ELR (cell line): ENCODE results near the gene CSNK1E.

Experiments used
- DNase-seq: peaks from one replicate; pipeline ENCODE4 v3.0.0-alpha.2; 2015; ENCODE audit warnings: low read depth

The CSNK1E gene

DNA sequence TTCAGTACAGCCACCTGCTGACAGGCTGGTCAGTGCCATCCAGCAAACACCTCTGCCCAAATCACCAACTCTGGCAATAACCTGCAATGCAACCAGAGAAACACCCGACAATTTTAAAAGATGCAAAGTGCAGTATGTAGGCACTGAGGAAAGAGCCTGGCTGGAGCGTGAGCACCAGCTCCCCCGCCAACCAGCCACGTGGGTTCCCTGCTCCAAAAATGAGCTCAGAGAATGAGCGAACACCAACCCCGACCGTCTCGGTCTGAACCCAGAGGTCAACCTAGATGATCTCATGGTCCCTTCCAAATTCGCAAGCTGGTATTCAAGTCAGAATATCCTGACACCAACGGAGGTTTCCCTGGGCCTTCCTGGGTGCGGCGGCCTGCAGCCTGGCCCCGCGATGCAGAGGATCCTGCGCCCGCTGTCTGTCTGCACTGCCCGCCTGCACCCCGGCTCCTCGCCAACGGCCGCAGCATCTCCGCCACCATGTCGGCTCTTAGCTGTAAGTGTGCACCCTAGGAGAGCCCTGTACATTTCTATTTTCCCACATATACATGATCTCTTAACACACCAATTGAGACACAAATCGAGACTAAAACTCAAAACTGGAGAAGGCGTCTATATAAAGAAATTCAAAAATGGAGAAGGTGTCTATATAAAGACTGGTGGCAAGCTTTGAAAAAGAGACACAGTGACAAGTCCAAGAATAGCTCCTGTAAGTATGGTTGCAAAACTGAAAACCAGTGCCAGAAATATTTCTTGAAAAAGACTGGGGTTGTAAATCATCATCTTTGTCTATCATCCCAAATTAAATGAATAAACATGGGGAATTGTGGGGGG lies 67.2 kb downstream of the CSNK1E start:
- DNase-seq, result no peak

DNA sequence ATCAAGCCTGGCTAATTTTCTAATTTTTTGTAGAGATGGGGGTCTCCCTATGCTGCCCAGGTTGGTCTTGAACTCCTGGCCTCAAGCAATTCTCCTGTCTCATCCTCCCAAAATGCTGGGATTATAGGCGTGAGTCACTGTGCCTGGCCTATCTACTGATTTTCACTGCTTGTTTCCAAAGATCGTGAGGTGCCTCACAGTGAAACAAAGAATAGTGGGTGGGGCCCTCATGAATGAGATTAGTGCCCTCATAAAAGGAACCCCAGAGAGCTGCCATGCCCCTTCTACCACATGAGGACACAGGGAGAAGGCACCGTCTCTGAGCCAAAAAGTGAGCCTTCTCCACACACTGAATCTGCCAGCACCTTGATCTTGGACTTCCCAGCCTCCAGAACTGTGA lies 67.9 kb downstream of the CSNK1E start:
- DNase-seq, result no peak

DNA sequence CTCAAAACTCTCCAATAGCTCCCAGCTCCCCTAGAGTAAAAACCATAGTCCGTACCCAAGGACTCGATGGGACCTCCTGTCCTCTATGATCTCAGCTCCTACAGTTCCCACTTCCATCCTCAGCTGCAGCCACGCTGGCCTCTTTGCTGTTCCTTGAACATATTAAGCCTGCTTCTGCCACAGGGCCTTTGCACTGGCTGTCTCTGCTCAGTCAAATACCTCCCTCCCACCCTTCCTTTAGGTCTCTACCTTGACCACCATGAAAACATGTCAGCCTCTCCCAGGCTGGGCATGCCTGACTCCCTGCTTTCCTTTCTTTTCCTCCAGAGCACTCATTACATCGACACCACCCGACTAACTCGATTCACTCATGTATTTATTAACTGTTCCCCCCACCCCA lies 69.0 kb downstream of the CSNK1E start:
- DNase-seq, result no peak

DNA sequence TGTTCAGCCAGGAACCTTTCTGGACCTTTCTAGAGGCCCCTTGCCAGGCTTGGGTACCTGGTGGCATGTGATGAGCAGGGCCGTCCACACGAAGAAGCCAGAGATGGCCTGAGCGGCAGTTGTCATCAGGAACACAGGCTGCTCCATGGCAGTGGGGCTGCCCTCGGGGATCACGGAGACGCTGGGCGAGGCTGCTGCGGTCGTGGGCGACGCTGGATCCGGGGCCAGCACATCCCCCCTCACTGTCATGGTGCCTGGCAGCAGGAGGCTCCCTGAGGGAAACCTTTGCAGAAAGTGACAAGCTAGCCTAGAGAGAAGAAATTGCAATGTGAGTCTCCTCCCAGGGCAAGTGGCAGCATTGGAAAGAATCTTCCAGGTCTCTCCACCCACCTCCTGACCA lies 69.5 kb downstream of the CSNK1E start:
- DNase-seq, result no peak

DNA sequence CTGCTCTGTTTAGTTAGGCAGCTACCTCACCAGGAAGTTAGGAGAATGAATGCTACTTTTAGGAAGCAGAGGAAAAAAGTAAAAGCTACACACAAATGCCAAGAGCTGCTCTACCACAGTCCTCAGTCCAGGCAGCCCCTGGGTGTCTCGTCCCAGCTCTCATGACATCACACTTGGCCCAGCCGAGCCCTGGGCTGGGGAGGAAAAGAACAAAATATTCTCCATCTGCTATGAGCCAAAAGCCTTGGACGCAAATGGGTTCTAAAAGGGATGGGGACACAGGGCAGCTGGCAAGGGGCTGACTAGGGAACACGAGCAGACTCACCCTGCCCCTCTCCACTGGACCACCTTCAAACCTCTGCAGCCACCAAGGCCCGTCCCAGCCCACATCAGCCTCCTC lies 70.5 kb downstream of the CSNK1E start:
- no peak for DNase-seq

DNA sequence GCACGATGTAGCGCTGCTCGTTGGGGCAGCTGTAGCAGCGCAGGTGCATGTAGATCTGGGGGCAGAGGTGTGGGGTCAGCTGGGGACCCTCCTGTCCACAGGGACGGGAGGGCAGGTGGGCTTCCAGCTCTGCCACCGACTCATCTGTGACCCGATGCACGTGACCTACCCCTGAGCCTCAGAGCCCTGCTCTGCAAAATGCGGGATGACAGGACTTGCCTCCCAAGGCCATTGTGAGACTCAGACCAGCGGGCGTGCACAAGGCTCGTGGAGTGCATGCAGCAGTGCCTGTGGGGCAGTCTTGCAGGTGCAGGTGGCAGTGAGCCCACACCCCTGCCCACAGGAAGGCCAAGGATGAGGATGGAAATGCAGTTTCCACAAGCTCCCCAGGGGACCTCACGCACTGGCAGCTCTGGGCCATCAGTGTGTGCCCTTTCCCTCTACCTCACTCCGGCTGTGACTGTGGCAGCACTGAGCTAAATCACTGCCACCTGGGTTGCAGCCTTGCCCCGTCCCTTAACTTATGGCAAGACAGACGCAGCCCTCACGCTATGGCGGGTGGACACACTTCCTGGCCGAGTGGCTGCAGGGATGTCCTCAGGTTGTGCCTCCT lies 71.1 kb downstream of the CSNK1E start:
- no peak for DNase-seq

DNA sequence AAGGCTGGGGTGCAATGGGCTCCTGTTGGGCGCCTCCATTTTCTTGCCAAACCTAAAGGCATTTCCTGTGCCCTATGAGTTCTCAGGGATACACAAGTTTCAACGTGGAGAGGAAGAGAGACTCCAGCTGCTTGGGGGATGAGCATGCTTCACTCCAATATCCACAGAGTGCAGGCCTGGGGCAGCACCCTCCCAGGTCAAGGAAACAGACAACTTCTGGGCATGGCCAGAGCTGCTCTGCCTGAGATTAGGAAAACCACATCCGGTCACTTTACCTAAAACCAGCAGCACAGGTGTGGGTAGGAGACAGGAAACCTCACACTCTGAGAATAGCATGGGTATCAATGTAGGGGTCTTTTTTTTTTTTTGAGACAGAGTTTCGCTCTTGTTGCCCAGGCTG lies 73.1 kb downstream of the CSNK1E start:
- DNase-seq, result no peak

DNA sequence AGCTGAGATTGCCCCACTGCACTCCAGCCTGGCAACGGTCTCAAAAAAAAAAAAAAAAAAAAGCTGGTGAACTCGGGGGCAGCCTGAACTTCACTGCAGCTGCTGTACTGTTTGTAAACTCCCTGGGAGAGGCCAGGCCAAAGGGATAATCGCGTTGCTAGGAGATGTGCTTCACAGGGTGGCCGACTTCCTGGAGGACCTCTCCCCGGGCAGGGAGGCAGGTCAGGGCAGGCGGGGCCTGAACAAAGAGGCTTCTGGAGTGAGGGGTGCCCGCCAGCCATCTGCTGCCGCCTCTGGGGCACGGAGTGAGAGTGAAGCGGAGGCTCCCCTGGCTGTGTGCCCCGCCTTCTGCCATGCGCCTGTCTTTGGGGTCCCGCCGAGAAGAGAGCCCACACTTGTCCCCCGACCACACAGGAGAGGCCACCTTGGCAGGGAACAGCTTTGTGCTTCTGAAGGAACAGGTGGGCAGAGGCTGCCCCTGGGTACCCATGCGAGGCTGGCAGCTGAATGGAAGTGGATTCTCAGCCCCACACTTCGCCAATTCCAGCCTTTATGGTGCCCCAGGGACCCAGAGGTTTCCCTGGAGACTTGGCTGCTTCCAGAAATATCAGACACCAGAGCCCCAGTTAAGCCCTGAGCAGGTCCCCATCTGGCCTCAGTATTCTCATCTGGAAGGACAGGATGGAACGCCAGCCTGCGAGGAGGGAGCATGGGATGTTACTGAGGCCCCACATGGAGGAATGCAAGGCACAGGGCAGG lies 74.0 kb downstream of the CSNK1E start:
- no peak for DNase-seq

DNA sequence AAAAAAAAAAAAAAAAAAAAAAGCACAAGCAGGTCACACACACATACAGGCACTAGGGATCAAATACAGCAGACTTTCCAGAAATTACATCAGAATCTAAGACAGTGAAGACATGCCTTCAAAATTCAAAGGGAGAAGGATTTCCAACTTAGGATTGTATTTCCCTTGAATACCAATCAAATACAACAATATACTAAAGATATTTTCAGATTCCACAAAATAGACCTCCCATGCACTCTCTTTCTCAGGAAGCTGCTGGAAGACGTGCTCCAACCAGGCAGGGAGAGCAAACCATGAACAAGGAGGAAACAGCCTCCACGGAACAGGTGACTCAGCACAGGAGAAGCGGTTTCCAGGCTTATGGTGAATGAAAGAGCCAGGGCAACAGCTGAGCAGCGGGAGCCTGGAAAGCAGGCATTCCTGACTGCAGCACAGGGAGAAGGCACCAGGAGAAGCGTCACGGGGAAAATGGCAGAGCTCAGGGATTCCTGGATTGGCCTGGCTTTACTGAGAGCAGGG lies 76.4 kb downstream of the CSNK1E start:
- DNase-seq, result peak; percentile 96
